DMS53 treated with DMSO at 0.1 percent for 48 hours (cell line): ENCODE results near the gene FOXN1.
"Not testable (repeated sequence)": the region's sequence is repeated elsewhere in the genome, so short reads cannot be mapped to it uniquely, and the experiment has no call there.

Experiments
- DNase-seq: peaks from one replicate; lab custom pipeline; 2025; ENCODE audit not compliant: unreplicated experiment; lab: John Stamatoyannopoulos, UW

The FOXN1 gene

GRCh38 chr17:28499684-28500357 is 6.3 kb upstream of the FOXN1 start:
- no peak for DNase-seq

DNA sequence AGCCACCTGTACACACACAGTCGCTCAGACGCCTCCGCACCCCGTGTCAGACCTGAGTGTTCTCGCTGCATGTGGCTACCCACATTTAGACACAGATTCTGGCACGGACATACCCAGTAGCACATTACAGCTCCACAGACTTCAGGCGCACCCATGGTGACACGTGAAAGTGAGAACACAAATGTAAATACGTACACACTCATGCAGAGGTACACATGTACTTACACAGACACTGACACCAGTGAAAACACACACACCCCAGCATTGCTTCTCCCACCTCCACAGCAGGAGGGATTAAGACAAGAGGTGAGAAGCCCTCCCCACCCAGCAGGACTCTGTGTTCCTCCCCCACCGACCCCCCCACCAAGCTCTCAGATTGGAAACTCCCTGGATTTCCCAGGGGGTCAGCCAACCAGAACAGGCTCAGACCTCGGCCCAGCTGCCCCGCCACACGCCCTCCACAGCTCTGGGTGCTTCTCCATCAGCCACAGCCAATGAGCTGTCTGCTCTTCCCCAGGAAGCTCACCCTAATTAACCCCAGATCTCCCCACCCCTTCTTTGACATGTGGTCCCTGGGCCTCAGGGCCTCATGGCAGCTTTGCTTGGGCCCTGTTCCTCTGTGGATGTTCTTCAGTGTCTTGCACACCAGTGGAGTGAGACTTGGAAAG is 5.3 kb upstream of the FOXN1 start:
- no peak for DNase-seq

GRCh38 chr17:28501421-28502284 is 4.5 kb upstream of the FOXN1 start:
- no peak for DNase-seq

- no peak for DNase-seq
Observed at GRCh38 chr17:28503420-28503819, 2.7 kb upstream of the FOXN1 start.

GRCh38 chr17:28506763-28507487 is 777 bp downstream of the FOXN1 start:
- no peak for DNase-seq

GRCh38 chr17:28507567-28508203 is 1.5 kb downstream of the FOXN1 start:
- DNase-seq: no peak

- DNase-seq: no peak
Observed at GRCh38 chr17:28508211-28508724, 2.1 kb downstream of the FOXN1 start.

DNA sequence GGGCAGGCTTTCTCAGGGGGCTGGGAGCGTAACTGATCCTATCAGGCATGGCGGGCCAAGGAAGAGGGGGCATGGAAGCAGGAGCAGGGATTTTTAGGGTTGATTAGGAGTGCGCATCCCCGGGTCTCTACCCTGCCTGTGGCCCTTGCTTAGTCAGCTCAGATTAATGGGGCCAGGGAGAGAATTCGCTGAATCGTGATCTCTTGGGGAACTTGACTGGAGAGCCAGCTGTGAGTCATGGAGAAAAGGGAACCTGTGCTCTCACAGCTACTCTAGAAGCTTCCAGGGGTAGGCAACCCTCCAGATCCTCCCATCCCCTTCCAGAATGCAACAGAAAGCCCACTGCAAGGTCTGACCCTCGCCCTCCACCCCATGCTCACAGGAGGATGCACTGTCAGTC is 3.6 kb downstream of the FOXN1 start:
- DNase-seq: no peak

- no peak for DNase-seq
Observed at GRCh38 chr17:28511858-28512461, 5.8 kb downstream of the FOXN1 start.

GRCh38 chr17:28513476-28513875 is 7.3 kb downstream of the FOXN1 start:
- no peak for DNase-seq

DNA sequence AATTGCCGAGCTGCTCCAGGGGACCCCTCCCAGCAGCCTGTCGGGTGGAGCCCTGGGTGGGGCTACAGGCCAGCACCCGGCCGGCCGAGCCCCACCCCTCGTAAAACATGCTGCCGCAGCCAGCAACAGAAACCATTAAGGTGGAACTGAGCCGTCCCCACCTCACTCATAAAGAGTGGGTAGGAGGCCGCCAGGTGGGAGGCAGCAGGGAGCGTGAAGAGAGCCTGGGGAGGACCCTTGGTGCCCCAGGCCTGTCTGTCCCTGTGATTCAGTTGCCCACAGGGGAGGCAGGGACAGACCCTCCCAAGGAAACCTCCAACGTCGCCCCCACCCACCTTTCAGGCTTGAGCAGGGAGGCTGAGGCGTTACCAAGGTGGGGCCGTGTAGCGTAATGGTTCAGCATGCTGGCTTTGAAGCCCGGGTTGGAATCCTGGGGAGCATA is 8.4 kb downstream of the FOXN1 start:
- no peak for DNase-seq

- no peak for DNase-seq
Observed at GRCh38 chr17:28515518-28515917, 9.4 kb downstream of the FOXN1 start.

- no peak for DNase-seq
Observed at GRCh38 chr17:28518132-28518531, 12.0 kb downstream of the FOXN1 start.

DNA sequence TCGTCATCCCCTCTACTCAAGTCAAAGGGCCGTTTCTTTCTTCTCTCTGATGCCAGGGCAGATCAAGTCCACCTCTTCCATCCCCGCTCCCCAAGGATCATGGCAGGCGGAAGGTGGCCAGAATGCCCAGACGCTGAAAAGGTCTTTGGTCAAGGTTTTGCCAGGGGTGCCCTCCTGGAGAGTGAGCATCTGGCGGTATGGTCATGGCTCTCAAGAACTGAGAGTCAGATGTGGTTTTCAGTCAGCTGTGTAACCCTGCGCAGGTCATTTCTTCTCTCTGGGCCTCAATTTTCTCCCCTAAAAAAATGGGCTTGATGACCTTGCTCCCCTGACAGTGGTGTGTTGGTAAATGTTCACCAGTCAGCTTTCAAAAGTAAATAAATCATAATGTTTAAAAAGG is 12.4 kb downstream of the FOXN1 start:
- no peak for DNase-seq

DNA sequence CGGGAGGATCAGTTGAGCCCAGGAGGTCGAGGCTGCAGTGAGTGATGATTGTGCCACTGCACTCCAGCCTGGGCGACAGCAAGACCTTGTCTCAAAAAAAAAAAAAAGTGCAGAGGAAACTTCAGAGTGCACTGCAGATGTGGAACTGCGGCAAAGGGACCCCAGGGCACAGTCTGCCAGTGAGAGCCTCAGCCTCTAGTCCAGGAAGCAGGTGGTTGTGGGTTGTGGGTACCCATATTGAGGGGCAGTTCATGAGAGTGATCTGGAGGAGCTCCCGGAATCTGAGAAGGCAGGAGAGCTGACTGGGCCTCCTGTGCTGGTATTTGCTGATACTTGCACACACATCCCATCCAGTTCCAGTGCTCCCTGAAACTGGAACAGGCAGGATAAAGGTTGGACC is 13.1 kb downstream of the FOXN1 start:
- no peak for DNase-seq

DNA sequence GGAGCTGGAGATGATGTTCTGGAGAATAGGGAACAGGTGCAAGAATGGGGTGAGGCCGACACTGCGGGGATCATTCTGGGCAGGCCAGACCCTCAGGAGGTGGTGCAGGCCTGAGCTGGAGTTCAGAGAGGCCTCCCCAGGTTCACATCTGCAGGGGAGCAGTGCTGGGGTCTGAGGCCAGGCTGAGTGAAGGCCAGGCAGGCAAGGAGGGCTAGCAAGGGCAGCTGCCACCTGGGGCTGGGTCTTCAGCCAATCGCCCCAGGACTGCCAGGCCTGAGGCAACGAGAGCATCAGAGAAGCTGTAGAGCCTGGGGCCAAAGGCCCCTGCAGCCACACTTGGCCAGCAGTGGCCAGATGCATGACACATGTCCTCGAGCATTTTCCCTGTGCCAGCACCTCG is 14.5 kb downstream of the FOXN1 start:
- no peak for DNase-seq

DNA sequence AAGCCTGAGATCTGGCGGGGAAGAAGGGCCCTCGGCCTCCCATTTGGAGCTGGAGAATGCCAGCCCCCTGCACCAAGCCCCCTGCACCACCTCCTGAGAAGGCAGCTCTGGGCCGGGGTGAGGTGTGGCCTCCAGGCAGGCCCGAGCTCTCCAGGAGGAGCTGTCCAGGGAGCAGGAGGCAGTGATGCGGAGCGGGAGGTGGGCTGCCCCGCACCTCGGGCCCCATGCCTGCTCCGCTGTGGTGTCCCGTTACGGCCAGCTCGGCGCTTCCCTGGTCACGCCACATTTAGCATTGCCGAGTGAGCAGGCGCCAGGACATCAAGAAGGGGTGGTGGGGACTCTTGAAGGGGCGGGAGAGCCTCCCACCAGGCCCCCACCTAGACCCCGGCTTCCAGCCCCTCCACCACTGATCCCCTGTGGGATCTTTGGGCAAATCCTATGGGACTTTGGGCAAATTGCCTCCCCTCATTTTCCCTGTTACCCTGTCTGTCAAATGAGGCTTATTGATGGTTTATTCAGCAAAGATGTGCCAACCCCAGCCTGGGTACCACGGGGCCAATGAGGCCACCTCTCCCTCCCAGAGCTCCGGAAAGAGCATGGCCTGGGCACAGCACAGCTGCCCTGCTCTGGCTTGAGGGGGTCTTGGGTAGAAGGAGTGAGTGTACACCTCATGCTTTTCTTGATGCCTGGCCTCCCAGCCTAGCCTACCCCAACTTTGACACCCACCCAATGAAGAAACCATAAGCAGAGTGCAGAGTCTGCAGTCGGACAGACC is 15.3 kb downstream of the FOXN1 start:
- DNase-seq: no peak

DNA sequence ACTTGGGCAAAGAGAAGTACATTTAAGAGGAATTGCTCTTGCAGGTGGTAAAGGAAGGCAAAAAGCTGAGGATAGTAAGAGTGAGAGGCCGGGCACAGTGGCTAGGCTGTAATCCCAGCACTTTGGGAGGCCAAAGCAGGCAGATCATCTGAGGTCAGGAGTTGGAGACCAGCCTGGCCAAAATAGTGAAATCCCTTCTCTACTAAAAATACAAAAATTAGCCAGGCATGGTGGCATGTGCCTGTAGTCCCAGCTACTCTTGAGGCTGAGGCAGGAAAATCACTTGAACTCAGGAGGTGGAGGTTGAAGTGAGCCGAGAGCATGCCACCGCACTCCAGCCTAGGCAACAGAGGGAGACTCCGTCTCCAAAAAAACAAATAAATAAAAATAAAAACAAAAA is 16.1 kb downstream of the FOXN1 start:
- not testable (repeated sequence) for DNase-seq

- no peak for DNase-seq
Observed at GRCh38 chr17:28523186-28523585, 17.0 kb downstream of the FOXN1 start.
